ENCODE measurements around the gene SNTA1. TPM values are rescaled to one million over a fixed set of nuclear protein-coding genes. Genes with fewer than 3 reads are reported as not detected.
"Not testable (repeated sequence)": the region's sequence is repeated elsewhere in the genome, so short reads cannot be mapped to it uniquely, and the experiment has no call there.

The SNTA1 gene
- total RNA-seq = 1 to 10 TPM; 4.0 to 8.3 TPM
- long read RNA-seq, partial matches to known transcripts = 2 of 8 reads
- long read RNA-seq, other reads (novel, unspliced or antisense) = 2 of 8 reads

DNA sequence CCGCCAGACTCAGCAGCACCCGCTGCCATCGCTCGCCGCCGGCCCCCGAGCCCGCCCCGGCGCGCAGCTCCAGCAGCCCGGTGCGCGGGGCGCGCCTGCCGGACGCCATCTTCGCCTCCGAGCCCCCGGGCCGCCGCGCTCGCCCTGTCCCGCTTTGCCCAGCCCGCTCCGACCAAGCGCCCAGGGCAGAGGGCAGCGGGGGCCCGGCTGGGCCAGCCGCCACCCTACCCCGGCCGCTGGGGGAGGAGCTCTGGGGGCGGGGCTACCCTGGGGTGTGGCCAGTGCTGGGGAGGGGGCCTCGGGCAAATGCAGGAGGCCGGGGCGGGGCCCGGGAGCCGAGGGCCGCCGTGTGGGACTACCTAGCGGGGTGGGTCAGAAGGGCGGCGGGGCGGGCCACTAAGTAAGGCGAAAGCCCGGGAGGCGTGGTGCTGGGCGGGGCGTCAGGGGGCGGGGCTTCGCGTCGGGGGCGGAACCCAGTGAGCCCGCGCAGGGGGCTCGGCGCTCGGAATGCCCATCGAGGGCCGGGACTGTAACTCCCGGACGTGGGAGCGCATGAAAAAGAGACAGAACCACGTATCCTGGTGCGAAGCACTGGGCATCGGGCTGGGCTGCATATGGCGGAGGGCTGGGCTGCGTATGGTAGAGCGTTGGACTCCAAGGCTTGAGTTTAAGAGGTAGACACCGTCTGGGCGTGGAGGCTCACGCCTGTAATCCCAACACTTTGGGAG lies at the start of gene SNTA1:
SNTA1 (minus strand) TSS at position 252 of the 728 bp plus-strand sequence; CDS start at position 109, 143 bp downstream.
- intact Hi-C loops (cut with DNase I, micrococcal nuclease) = no loop called here
- ATAC-seq = peak; percentile 92
- peak; percentile 96 to 97 for DNase-seq

DNA sequence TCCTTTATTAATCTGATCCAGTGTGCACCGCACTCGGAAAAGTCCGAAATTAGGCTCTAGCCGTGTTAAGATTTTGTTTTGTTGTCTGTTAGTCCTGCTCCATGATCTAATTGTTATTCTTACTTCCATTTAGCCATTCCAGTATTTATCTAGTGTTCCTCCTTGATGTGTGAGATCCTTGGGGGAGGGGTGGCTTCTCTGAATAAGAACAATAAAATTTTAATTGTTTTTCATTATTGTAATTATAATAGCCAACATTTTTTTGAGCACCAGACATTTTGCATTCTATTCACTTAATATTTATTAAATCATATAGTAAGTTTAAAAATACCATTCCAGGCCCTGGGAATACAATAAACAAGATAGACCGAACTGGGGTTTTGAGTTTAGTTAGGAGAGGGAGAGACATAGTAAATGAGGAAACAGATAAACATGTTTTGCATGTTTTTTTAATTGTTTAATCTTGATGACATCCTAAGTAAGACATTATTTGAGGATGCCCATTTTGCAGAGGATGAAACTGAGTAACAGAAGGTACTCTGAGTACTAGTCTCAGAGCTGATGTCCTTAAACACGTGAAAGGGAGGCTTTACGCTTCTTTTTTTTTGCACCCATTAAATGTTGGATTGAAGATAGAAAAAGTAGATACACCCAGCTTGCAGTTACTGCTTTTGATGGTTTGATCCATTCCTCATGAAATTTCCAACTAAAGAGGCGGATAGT lies 47.5 kb upstream of the SNTA1 start:
- ATAC-seq (no peak), DNase-seq (no peak)
- intact Hi-C loops (cut with DNase I, micrococcal nuclease) = no loop called here

DNA sequence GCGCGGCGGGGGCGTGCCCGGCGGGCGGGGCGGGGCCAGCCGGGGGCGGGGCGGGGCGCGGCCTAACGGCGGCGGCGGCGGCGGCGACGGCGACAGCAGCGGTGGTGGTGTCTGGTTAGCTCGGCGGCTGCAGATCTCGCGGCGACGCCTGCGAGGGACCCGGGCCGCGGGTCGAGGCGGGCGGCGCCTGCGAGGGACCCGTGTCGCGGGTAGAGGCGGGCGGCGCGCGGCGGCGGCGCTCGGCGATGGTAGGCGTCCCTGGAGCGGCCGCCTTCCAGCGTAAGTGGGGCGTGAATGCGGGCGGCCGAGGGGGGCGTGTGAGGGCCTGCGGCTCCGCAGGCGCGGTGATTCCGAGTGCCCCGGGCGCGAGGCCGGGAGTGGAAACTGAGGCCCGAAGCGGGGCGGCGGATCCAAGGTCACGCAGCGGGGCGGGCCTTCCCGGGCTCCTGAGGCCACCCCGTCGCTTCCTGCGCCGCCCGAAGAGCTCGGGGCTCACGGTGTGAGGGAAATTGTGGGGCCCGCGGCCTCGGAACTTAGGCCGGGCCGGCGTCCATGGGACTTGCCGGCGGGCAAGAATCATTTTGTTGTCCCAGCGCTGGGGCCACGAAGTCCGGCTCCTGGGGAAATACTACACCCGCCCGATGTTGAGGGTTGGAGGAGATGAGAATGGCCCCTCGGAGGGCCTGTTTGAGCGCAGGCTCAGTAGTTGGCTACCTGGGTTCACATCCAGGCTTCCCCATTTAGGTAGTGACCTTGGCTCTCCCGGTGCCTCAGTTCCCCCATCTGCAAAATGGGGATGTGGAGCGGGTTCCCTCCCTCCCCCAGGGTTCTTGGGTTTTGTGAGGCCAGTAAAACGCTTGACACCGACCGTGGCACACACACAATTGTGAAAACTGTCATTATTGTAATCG lies 46.7 kb upstream of the SNTA1 start, which contains the start of gene CBFA2T2:
CBFA2T2 (plus strand) TSS at position 74 of the 911 bp plus-strand sequence; CDS start at position 246, 172 bp downstream.
- DNase-seq = peak; percentile 61 to 78
- ATAC-seq = peak; percentile 48
- intact Hi-C loops (cut with DNase I, micrococcal nuclease) = no loop called here

- DNase-seq = peak; percentile 99 to 100
- intact Hi-C loops (cut with DNase I, micrococcal nuclease) = no loop called here
- peak; percentile 93 for ATAC-seq
These were observed 46.0 kb upstream of the SNTA1 start for GRCh38 chr20:33489495-33490022.

- intact Hi-C loops (cut with DNase I, micrococcal nuclease); ATAC-seq; DNase-seq: not testable (repeated sequence)
These were observed 45.3 kb upstream of the SNTA1 start for GRCh38 chr20:33488661-33489494.

DNA sequence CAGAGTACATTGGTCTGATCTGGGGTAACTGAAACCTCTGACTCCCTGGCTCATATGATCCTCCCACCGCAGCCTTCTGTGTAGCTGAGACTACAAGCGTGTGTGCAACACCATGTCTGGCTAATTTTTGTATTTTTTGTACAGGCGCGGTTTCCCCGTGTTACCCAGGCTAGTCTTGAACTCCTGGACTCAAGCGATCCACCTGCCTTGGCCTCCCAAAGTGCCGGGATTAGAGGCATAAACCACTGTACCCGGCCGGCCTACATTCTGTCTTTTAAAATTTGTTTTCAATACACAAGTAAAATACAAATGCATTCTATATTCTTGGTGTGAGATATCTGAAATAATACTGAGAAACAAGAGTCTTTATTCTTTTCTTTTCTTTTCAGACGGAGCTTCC lies 44.6 kb upstream of the SNTA1 start:
- ATAC-seq (no peak), DNase-seq (no peak)
- intact Hi-C loops (cut with DNase I, micrococcal nuclease) = no loop called here

- DNase-seq; ATAC-seq; intact Hi-C loops (cut with DNase I, micrococcal nuclease): not testable (repeated sequence)
These were observed 39.6 kb upstream of the SNTA1 start for GRCh38 chr20:33483186-33483585.

DNA sequence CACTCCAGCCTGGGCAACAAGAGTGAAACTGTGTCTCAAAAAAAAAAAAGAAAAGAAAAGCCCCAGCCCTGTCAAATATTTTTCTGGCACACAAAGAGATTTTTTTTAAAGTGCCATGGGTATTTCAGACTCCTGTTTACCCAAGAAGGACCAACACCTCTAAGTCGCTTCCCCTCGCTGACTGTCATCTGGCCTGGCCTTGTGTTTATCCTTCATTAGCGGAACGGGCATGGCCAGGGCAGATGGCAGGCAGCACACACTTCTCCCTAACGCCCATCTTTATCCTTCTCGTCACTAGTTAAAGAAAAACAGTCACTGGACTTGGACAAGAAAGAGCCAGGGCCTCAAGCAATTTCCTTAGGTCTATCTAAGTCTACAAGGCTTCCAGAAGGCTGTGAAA lies 39.0 kb upstream of the SNTA1 start:
- peak; percentile 78 for ATAC-seq
- intact Hi-C loops (cut with DNase I, micrococcal nuclease) = no loop called here
- DNase-seq = peak in 1 of 2 donors; percentile 37

DNA sequence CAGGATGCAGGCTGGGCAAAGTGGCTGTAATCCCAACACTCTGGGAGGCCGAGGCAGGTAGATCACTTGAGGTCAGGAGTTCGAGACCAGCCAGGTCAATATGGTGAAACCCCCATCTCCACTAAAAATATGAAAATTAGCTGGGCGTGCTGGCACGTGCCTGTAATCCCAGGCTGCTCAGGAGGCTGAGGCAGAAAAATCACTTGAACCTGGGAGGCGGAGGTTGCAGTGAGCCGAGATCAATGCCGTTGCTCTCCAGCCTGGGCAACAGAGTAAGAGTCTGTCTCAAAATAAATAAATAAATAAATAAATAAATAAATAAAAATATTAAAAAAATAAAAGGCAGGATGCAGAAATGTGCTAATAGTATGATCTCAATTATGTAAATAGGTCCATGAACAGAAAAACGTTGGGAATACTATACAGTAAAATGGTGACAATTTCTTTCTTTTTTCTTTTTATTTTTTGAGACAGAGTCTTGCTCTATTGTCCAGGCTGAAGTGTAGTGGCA lies 37.9 kb upstream of the SNTA1 start:
- intact Hi-C loops (cut with DNase I, micrococcal nuclease) = no loop called here
- DNase-seq (no peak), ATAC-seq (no peak)

- intact Hi-C loops (cut with DNase I, micrococcal nuclease) = no loop called here
- ATAC-seq = no peak
- DNase-seq = peak; percentile 42 to 51
These were observed 36.5 kb upstream of the SNTA1 start for GRCh38 chr20:33480048-33480447.

DNA sequence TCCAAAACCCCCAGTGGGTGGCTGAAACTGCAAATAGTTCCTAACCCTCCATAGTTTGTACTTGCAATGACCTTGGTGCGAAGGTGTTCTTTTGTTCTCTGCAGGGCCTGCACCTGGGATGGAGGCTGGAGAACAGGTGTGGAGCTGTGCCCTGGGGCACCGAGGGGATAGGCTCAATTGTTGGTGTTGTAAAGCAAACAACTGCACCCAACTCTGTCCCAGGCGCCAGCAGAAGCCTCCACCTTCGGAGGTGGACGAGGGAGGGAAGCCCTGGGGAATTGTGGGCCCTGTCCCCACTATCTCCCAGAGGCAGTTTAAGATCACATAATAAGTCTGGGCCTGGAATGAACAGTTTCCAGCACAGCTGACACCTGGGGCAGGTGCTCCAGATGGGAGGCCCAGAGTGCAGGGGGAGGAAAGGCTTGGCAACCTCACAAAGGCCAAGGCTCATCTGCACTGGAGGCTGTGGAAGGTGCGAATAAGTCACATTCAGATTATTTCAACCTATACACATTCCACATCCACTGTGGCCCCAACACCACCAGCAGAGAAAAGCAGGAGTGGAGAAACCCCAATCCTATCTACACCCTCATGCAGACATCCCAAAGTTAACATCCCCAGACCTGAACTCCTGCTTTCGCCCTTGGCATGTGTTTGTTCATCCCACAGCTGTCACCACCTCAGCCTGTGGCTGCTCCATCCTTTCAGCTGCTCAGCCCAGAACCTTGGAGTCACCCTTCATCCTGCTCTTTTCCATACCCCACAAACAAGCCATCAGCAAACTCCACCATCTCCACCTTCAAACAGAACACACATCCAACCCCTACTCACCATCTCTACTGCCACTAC lies 34.0 kb upstream of the SNTA1 start:
- ATAC-seq (peak; percentile 79), DNase-seq (peak; percentile 70 to 82)
- intact Hi-C loops (cut with DNase I, micrococcal nuclease) = no loop called here

GRCh38 chr20:33475381-33476152 lies 32.0 kb upstream of the SNTA1 start:
- intact Hi-C loops (cut with DNase I, micrococcal nuclease) = no loop called here
- DNase-seq (peak; percentile 35 to 55), ATAC-seq (peak; percentile 6)

DNA sequence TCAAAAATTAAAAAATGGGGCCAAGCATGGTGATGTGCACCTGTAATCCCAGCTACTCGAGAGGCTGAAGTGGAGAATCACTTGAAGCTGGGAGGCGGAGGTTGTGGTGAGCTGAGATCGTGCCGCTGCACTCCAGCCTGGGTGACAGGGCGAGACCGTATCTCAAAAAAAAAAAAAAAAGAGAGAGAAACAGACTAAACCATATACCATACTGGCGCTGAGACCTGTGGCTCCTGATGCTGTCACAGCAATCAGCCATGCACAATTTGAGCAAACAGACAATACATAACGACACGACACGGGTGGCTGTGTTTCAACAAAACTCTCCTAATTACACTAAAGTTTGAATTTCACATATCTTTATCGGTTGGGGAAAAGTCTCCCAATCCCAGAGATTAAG lies 31.4 kb upstream of the SNTA1 start:
- no peak for DNase-seq
- ATAC-seq = no peak
- intact Hi-C loops (cut with DNase I, micrococcal nuclease) = no loop called here

DNA sequence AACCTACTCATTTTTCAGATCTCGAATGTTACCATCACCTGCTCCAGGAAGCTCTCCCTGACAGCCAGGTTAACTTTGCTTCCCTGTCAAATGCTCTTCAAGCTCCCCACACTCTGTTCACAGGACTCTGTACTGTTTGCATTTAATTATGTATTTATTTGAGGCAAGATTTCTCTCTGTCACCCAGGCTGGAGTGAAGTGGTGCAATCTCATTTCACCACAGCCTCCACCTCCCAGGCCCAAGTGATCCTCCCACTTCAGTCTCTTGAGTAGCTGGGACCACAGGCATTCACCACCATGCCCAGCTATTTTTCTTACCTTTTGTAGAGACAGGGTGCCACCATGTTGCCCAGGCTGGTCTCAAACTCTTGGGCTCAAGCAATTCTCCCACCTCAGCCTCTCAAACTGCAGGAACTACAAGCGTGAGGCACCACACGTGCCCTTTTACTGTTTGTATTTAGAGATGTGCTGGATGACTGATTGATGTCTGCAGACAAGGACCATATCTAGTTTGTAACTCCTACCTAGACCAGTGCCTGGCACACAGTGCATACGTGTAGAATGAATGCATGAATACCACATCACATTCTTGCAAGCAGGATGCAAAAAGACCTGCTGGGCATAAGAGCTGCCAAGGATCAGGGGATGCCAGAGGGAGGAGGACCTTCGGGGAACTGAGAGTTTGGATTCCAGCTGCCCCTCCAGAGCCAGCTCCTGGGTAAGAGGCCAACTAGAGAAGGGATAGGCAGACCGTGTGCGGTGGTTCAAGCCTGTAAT lies 30.7 kb upstream of the SNTA1 start:
- intact Hi-C loops (cut with DNase I, micrococcal nuclease) = no loop called here
- DNase-seq = peak in 1 of 2 donors; percentile 28
- ATAC-seq = peak; percentile 49

GRCh38 chr20:33472868-33473435 lies 29.4 kb upstream of the SNTA1 start:
- DNase-seq (no peak), ATAC-seq (no peak)
- intact Hi-C loops (cut with DNase I, micrococcal nuclease) = no loop called here
